Hippocampal formation (tissue), 2 donors: ENCODE data around the gene VTN.

Experiments used
- DNase-seq, 2 donors: peaks; one replicate each; lab custom pipeline; 2025; lab: John Stamatoyannopoulos, UW

Gene VTN

DNA sequence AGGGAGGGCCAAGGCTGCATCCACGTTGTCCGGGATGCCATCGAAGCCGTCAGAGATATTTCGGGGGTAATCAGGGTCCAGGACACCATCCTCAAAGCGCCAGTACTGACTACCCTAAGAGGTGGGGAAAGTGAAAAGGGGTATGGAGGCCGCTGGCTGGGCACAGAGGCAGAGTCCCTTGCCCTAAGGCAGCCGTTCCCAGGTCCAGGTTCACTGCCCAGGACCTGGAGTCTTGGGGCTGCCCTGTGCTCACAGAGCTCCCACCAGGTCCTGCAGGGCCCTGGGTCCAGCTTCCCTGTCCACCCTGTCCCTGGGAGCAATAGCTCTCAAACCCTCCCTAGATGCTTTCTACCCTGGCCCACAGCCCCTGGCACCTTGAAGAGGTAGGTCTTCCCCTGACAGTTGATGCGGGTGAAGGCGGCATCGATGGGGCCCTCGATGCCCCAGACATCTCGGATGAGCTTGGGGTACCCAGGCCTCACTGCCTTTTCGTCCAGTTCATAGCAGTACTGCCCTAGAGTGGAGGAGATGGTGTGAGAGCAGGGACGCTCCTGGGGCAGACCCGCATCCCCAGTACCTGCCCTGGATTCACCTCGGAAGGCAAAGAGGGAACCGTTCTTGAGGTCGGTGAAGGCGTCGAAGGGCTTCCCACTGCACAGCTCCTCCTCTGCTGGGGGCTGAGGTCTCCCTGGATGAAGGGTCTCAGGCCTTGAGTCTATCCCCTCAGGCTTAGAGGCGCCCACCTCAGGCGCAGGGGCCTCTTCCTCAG is 1.0 kb downstream of the VTN start:
- DNase-seq = no peak

DNA sequence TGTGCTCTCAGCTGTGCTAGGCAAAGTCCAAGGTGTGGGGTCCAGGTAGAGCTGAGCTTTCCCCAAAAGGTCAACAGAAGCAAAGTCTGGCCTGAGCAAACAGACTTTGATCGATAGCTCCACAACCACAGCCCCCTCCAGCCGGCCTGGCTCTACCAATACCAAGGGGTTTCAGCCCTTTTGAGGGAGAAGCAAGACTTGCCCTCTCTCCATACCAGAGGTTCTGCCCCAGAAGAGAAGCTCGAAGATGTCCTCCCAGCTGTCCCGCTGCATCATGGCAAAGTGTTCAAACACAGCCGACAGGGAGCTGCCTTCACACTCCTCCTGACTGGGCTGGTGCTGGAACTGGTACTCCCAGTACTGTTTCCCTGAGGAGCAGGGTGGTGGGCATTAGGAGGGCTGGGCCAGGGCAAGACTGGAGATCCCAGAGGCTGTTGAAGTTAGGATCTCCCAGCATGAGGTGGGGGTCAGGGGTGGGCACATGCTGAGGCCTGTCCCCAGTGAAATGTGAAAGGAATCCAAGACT is 1.7 kb downstream of the VTN start:
- no peak for DNase-seq

DNA sequence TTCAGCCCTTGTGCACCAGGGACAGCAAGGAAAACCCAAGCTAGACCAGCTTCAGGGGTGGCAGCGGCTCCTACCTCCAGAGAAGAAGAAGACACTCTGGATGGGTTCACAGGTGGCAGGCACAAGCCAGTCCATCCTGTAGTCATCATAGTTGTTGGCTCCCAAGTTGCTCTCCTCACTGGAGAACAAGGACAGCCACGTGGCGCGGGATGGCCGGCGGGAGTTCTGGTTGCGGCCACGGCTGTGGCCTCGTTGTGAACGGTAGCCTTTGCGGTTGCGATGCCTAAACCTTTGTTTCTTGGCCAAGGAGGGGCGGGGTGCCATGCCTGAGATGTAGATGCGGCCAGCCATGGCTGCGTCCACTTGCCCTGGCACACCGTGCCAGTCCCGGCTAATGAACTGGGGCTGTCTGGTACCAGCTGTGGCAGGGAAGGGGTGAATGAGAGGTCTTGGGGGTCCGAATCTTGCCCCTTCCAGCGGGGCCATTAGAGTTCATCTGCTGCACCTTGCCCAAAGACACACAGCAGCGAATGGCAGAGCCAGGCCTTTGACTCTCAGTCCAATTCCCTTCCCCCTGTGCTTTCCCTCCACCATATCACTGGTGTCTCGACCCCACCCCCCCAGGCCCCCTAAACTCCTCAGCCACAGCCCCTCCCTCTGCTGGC is 2.3 kb downstream of the VTN start:
- DNase-seq = no peak

DNA sequence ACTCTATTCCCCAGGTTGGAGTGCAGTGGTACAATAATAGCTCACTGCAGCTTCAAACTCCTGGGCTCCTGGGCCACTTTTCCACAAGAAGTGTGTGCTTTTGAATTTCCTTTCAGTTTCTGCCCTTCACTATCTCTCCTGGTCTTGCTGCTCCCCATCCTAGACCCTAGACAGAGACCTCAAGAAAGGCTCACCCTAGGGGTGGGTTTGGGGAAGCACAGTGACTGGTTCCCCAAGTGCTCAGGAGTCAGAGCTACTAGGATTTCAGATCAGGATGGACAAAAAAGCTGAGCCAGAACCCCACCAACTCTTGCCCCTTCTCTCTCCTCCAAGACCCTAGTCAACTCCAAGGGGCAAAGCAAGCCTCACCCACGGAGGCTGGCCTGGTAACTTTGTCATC is 3.5 kb downstream of the VTN start:
- DNase-seq = no peak

DNA sequence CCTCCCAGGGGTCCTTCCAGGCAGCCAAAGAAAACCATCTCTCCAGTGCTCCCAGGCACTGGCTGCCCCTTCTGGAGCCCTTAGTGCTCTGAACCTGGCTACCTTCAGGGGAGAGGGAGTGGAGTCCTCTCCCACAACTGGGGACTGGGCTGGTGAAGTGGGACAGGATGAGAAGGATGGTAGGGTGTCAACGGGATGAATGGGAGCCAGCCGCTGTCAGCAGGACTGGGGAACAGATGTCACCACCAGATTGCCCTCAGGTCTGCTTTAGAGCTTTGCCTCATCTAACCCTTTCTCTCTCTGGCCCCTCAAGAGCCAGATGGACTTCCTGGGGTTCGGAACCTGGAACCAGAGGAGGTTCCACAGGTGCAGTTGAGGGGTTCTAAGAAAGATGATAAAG is 4.6 kb downstream of the VTN start:
- no peak for DNase-seq

DNA sequence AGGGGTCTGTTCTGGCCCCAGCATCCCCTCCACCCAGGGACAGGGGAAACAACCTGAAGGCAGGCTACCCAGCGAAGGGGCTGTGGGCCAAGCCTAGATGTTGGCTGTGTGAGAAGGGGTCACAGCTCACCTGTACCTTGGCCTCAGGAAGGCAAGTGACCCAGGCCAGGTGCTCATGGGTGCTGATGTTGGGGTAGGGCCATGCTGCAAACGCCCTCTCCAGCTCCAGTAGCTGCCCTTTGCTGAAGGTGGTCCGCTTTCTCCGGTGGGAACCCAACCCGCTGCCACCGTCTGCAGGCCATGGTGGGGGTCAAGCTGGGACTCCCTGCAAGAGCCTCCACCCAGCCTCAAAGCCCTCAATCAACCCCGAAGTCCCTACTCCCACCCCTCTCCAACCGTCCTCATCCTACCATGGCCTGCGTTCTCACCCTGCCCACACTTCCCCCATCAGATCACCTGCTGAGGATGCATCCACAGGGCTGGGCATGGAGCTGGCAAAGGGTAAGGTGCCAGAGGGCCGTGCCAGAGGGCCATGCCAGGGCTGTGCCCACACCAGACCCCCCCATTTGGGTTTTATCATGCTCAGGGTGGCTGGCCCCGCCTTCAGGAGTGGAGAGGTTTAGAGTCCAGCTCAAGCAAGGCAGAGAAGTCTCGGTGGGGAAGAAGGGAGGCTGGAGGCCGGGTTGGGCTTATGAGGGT is 5.3 kb downstream of the VTN start, which contains the start of gene SEBOX:
SEBOX (minus strand) TSS at position 535 of the 699 bp plus-strand sequence; CDS start at position 487, 48 bp downstream.
- no peak for DNase-seq

DNA sequence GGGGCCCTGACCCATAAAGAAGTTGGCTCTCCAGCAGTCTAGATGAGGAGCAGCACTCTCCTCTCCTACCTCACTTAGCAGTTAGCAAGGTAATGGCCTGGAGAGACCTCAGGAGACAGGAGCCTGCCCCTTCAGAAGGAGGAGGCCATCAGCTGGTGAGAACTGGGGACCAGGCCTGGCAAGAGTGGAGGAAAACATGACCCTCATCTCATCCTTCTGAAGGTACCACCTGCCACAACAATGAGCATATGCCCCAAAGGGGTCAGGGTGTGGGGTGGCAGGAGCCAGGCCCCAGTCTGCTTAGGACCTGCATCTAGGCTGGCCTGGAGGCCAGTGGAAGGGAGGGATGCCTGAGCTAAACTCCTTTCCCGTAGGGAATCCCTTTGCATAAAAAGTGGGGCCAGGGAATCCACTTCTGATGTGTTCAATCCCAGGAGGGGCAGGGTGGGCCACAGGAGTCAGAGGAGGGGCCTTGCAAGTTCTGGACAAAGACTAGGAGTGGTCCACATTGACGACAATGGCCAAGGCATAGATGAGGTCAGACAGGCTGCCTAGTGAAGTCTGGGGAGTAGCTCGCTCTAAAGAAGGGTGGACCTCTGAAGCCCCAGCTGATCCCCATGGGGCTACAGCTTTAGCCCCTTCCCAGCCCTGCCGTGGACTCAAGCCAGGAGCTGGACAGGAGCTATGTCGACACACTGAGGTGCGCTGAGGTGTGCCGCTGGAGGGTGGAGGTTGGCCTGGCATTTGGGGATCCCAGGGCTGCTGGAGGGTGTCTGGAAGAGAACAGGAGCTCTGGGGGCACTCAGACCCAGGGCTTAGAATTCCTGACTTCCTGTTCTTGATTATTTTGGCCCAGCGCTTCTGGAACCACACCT is 6.1 kb downstream of the VTN start:
- DNase-seq = no peak

DNA sequence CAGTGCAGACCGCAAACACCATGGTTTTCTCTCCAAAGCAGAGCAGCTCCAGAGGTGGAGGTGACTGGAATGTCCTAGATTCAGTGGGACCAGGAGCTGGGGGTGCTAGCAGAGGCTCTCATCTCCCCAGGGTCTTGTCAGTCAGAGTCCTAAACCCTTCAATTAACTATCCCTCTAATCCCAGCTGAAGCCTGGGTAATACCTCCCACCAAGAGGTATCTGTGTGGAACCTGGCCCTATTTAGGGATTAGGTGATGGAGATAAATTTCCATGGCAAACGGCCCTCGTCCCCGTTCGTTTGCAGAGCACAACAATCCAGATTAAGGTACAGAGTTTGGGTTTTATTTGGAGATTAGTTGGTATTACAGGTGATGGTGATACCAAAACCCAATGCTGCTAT is 6.9 kb downstream of the VTN start:
- DNase-seq = no peak

DNA sequence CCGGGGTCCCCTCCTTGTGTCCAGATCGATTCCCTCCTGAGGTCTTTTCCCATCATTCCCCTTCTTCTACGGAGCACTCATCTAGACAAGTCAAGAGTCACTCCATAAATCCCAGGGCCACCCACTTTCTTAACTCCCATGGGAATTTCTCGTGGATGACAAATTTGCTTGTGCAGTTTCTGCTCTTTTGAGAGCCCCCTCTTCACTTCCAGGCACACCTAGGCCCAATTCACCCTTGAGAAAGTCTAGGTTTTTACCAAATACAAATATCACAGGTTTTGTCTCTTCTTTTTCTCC is 12.3 kb downstream of the VTN start:
- no peak for DNase-seq

DNA sequence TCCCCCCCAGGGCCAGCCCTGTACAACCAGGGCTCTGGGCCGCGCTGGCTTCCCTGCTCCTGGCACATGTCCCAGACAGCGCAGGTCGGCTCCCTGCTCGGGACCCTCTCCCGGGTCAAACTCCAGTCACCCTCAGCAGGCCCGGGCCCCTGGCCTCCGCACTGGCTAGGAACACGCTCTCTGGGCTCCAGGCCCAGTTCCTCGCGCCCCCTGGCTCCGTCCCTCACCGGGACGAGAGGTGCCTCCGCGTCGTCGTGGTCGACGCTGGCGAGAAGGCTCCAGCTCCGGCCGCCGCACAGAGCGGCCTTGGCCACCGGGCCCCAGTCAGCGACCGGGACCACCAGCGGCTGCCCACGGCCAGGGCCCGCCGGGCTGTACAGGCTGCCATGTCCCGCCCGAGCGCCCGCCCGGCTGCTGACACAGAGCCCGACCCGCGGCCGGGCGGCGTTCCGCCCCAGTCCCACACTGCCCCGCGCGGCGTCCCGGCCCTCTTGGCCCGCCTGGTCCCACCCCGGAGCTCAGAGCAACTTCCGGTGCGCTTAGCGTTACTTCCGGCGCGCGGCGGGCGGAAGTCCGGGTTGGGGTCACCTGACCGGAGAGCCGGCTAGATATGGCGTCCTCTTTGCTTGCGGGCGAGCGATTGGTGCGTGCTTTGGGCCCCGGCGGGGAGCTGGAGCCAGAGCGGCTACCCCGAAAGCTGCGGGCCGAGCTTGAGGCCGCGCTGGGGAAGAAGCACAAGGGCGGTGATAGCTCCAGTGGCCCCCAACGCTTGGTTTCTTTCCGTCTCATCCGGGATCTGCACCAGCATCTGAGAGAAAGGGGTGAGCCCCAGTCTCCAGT is 12.8 kb downstream of the VTN start, which contains the start of gene POLDIP2:
POLDIP2 (minus strand) TSS at position 467 of the 840 bp plus-strand sequence; CDS start at position 388, 79 bp downstream.
- DNase-seq = peak; percentile 88 to 94

DNA sequence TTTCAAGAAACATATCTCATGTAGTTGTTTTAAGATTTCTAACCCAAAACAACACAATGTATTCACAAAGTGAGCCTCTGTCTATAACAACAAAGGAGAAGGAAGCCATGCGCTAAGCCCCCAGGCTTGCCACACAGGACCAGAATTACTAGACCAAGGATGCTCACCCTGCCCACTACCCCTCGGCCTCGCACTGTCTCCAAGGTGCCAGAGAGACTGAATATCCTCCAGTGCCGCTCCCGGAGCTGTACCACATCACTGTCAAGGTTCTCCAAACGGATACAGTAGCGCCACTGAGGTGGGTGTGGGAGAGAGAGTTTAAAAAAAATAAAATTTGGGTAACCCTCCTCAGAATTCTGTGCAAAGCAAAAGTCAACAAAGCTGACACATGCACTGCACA is 19.8 kb downstream of the VTN start:
- DNase-seq = no peak

DNA sequence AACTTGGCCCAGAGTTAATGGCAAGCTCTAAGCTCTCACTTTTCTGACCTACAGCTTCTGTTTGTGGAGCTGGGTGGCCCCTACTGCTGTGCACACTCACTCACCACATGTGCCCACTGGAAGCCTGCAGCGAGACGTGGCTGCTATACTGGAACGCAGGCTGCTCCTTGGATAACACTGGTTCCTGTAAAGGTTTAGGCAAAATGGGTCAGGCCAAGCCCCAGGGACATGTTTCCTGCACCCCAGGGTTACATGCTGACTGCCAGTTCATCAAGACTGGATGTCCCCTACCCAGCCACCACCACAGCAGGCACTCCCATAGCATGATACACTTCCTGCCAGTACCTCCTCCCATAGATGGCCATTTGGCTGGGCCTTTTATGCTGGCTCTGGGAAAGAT is 21.1 kb downstream of the VTN start:
- DNase-seq = no peak

DNA sequence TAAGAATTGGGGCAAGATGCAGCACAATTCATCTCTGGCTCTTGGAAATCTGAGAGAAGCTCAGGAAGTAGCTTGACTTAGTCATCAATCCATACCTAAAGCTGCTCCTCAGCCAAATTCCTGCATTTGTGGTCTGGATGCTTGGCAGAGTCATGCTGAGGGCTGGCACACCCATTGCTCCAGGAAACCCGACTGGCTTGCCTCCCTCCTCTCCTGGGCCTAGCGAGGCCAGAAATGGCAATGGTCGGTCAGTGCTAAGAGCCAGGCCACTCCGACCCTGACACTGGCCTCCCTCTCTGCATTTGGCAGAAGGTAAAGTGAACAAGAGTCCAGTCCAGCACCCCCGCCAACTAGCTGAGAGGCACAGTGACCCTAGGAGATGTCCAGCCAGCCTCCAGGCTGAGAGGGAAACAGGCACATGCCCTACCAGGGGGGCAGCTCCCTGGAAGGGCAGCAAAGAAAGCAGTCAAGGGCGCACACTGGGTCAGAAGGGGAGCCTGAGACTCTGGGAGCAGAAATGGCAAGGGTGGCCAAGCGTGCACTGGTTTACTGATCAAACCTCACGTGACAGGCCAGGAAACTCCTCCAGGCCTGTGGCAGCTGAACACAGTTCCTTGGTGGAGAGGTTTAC is 22.7 kb downstream of the VTN start:
- DNase-seq = no peak

DNA sequence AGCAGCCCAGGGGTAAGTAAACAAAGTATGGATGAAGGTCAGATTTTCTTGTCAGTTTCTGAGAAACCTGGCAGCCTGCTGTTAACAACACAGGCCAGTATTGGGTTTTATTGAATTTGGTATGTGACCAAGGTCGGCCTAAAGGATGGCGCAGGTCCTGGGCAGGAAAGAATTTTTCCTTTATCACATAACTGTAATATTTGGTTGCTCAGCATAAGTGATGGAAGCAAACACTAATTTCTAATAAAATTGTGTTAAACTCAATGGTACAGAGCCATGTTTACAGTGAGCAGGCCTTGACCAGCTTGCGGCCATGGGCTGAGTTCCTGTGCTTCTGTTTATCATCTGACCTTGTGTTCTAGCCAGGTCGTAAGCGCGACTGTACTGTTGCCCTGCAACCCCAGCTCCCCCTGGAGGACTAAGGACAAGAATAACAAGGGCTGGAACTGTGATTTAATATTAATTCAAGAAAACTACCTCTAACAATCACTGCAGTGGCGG is 23.3 kb downstream of the VTN start:
- no peak for DNase-seq

DNA sequence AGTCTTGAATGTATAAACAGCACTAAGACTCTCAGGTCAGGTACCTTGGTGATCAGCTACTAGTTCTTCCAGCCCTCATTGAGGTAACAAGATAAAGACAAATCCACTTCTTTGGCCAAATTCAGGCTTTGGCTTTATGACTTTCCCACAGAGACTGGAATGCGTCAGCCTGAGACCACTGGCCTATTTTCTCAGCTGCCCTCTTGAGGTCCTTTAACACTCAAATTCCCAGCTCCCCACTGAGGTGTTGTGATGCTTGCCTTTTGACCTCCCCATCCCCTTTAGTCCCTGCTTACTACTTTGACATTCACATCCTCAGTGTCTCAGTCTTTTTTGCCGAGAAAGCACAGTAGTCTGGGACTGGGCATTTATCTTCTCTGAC is 23.9 kb downstream of the VTN start:
- no peak for DNase-seq

DNA sequence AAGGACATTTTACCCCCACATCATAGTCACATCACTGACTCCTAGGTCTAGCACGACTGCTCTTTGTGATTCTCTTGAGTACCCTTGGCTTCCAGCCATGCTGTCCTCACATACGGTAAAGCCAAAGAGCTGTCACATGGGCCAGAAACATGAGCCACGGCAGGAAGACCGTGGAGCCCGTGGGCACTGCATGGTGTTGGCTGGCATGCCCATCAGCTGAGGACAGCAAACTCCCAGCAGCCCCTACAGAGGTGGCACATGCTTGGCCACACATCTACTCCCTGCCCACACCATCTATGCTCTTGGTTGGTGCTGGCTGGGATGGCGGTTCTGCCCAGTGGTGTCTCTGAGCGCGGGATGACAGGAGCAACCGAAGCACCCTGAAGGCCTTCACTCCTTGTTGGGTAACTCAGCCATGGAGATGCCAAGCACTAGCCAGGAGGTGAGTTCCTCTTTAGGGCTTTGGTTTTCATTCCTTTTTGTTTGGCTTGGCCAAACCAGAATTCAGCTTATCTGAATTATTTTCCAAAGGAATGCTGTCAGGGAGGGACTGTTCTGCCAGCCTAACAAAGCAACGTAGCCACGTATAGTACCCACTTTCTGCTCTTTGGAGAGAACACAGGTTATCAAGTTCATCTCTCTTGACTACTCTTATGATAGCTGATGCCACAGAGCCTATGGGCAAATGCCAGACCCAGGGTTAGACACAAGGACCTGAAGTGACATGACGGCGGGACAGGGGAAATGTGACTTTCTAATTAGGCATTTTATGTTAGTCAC is 24.5 kb downstream of the VTN start:
- DNase-seq = no peak

DNA sequence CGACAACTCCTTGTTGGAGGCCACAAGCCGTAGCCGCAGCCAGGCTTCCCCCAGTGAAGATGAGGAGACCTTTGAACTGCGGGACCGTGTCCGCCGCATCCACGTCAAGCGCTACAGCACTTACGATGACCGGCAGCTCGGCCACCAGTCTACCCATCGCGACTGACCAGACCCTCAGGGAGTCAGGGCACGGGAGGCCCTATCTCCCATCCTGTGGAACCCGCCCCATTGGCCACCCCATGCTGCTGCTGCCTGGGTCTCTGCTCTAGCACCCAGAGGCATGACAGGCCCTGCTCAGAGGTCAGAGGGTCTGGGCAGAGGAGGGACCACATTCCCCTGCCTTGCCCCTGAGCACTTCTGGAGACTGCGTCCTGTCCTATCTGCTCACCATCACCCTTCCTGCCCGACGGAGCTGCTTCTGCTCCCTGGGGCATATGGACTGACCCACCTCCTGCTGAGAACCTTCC is 25.6 kb downstream of the VTN start:
- no peak for DNase-seq

DNA sequence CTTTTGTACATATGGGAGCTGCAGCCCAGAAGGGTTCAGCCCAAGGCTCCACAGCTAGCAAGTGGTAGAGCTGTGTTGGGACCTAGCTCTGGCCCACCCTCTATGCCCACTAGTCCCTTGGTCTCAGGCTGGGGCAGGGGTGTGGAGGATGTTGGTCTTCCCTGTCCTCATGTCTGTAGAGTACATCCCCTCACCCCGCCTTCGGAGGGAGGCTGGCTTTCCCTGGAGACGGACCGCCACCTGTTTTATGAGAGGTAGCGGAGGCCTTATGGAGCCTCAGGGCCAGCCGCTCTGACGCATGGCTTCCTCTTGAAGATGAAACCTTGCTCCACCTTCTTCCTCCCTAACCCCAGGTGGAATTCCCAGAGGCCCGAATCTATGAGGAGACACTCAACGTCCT is 26.1 kb downstream of the VTN start:
- DNase-seq = no peak

DNA sequence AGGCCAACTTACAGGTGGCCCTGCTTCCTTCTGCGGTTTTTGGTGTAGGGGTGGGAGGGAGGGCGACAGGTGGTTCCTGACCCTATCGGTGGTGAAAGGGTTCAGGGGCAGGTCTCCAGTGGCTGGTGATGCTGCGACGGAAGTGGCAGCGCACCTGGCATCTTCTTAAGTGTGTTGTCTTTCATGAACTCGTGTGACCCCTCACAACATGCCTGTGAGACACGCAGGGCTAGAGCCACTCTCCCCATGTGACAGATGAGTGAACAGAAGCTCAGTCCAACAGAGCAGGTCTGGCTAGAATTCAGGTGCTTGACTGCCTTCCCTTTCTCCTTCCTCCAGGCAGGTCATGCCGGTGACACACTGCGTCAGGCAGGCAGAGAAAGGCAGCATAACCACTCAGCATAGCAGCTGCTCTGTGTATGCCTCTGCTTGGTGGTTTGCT is 26.6 kb downstream of the VTN start:
- no peak for DNase-seq
